Coronary artery (tissue), 2 donors: ENCODE measurements around the gene MTO1.
"Not testable (repeated sequence)": the region's sequence is repeated elsewhere in the genome, so short reads cannot be mapped to it uniquely, and the experiment has no call there.

Source experiments
- DNase-seq: peaks from one replicate; pipeline ENCODE4 v3.0.0-alpha.2; 2017; ENCODE audit warnings: low spot score
- H3K27ac ChIP-seq, 2 donors: fragments of 200-600 bp; sonication (generic); one replicate each; pipeline ENCODE4 v1.5.1; 2016 to 2019
- H3K4me3 ChIP-seq: fragments of 200-600 bp; sonication (generic); 2 replicates; pipeline ENCODE4 v1.5.1; 2016; ENCODE audit warnings: mild to moderate bottlenecking, moderate library complexity
- TF ChIP-seq, protein P1 (sequence below): fragments of 200-600 bp; sonication (generic); IDR thresholded peaks from one replicate; pipeline ENCODE4 v1.5.1; 2019; ENCODE audit warnings: antibody characterized with exemption

Gene MTO1

DNA sequence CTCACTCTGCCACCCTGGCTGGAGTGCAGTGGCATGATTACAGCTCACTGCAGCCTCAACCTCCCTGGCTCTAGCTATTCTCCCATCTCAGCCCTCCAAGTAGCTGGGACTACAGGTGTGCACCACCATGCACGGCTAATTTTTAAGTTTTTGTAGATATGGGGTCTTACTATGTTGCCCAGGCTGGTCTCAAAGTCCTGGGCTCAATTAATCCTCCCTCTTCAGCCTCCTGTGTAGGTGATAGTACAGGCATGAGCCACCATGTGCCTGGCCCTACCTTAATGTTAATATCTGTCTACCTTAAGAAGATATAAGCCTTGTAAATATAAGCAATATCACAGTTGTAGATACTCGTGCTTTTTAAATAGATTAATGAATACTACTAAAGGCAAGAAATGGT, 42.6 kb downstream of the MTO1 start:
- DNase-seq: no peak
- TF ChIP-seq, protein P1, sequence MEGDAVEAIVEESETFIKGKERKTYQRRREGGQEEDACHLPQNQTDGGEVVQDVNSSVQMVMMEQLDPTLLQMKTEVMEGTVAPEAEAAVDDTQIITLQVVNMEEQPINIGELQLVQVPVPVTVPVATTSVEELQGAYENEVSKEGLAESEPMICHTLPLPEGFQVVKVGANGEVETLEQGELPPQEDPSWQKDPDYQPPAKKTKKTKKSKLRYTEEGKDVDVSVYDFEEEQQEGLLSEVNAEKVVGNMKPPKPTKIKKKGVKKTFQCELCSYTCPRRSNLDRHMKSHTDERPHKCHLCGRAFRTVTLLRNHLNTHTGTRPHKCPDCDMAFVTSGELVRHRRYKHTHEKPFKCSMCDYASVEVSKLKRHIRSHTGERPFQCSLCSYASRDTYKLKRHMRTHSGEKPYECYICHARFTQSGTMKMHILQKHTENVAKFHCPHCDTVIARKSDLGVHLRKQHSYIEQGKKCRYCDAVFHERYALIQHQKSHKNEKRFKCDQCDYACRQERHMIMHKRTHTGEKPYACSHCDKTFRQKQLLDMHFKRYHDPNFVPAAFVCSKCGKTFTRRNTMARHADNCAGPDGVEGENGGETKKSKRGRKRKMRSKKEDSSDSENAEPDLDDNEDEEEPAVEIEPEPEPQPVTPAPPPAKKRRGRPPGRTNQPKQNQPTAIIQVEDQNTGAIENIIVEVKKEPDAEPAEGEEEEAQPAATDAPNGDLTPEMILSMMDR: no peak
- Histone ChIP-seq H3K4me3 (no peak overlapping the region), H3K27ac (no peak overlapping the region)

DNA sequence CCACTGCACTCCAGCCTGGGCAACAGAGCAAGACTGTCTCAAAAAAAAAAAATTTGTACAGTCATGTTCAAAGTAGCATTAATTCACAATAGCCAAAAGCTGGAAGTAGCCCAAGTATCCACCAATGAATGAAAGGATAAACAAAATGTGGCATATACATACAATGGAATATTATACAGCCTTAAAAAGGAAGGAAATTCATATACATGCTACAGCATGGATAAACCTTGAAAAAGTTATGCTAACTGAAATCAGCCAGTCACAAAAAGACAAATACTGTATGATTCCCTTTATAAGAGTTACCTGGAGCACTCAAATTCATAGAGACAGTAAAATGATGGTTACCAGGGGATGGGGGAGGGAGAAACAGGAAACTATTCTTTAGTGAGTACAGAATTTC, 43.6 kb downstream of the MTO1 start:
- no peak for DNase-seq
- Histone ChIP-seq H3K4me3 (no peak overlapping the region), H3K27ac (no peak overlapping the region)
- TF ChIP-seq, protein P1: no peak

DNA sequence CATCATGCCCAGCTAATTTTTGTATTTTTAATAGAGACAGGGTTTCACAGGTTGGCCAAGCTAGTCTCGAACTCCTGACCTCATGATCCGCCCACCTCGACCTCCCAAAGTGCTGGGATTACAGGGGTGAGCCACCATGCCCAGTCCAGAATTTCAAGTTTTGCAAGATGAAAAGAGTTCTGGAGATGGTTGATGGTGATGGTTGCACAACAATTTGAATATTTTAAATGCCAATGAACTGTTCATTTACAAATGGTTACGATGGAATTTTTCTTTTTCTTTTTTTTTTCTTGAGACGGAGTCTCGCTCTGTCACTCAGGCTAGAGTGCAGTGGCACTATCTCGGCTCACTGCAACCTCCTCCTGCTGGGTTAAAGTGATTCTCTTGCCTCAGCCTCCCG, 44.2 kb downstream of the MTO1 start:
- not testable (repeated sequence) for H3K4me3 ChIP-seq, H3K27ac ChIP-seq, DNase-seq

DNA sequence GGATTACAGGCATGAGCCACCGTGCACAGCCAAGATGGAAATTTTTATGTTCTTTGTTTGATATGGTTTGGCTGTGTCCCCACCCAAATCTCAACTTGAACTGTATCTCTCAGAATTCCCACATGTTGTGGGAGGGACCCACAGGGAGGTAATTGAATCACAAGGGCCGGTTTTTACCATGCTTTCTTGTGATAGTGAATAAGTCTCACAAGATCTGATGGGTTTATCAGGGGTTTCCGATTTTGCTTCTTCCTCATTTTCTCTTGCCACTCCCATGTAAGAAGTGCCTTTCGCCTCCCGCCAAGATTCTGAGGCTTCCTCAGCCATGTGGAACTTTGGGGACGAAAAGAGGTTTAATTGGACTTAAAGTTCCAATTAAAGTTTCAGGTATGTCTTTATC, 44.7 kb downstream of the MTO1 start:
- DNase-seq: no peak
- H3K27ac ChIP-seq: no peak overlapping the region
- TF ChIP-seq, protein P1: no peak
- no peak overlapping the region for H3K4me3 ChIP-seq

DNA sequence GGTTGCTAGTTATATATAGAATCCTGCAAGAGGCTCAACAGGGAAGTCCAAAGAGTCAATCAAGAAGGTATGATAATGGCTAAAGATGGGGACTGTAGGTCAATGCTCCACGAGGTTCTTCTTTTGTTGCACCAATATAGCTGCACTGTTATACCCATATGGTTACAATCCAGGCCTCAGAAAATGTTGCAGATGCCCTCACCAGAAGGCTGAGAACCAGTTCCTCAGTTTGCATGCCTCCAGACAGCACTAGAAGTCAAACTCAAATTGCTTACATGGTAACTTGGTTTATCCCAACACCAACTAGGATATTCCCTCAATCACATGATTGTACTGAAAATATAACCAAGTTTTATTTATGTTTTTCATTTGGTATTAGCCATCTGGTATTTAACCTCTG, 47.2 kb downstream of the MTO1 start:
- TF ChIP-seq, protein P1: no peak
- Histone ChIP-seq H3K27ac (no peak overlapping the region), H3K4me3 (no peak overlapping the region)
- DNase-seq: no peak

DNA sequence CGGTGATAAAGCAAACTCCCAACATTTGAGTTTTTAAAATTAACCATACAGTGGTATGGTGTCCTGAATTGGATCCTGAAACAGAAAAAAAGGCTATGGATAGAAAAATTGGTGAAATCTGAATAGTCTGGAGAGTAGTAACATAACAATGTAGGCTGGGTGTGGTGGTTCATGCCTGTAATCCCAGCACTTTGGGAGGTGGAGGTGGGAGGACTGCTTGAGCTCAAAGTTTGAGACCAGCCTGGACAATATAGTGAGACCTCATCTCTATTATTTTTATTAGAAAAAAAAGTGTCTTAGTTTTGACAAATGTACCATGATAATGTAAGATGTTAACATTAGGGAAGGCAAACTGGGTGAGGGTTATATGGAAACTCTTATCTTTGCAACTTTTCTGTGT, 48.3 kb downstream of the MTO1 start:
- DNase-seq: no peak
- TF ChIP-seq, protein P1: no peak
- Histone ChIP-seq H3K27ac (no peak overlapping the region), H3K4me3 (no peak overlapping the region)

DNA sequence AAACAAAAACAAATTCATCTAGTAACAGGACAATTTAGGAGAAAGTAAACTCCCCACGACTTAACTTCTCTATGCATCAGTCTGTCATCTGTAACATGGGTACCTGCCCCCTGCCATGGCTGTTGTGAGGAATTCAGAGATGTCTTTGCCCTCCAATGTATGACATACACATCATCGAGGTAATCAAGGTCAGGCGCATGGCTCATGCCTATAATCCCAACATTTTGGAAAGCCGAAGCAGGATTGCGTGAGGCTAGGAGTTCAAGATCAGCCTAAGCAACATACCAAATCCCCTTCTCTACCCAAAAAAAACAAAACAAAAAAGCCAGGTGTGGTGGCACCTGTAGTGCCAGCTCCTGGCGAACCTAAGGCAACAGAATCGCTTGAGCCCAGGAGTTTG, 50.3 kb downstream of the MTO1 start:
- DNase-seq: no peak
- H3K27ac ChIP-seq: no peak overlapping the region
- TF ChIP-seq, protein P1: no peak
- H3K4me3 ChIP-seq: no peak overlapping the region

DNA sequence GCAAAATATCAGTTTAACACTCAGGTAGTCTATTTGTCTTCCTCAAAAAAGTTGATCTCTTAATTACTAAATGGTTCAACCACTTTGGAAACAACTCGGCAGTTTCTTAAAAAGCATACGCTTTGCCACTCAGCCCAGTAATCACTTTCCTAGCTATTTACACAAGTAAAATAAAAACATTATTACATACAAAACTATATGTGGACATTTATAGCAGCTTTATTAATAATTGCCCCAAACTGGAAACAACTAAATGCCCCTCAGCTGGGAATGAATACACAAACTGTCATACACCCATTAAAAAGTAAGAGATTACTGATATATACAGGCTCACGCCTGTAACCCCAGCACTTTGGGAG, 51.9 kb downstream of the MTO1 start:
- no peak for DNase-seq
- H3K27ac ChIP-seq: no peak overlapping the region
- TF ChIP-seq, protein P1: no peak

More for the DNA sequence above, 51.9 kb downstream of the MTO1 start:
- no peak overlapping the region for H3K4me3 ChIP-seq
